Pancreas (tissue), 10 donors: ENCODE data around the gene ITGB8. TPM values are rescaled to one million over a fixed set of nuclear protein-coding genes. Genes with fewer than 3 reads are reported as not detected.

Experiments
- ATAC-seq, 4 donors: fragments of 200-7000 bp; cut with Tn5 transposase; one replicate each; pipeline versions ENCODE4 v1.8.0 to v1.9.1; 2020; ENCODE audit warnings: mild to moderate bottlenecking in 4 of 4, moderate library complexity in 4 of 4
- DNase-seq, 6 donors: peaks; one replicate each; pipeline ENCODE4 v3.0.0-alpha.2; 2020
- FAIRE-seq: peaks from 2 replicates; lab custom pipeline; 2012; peaks lifted over from hg19 to GRCh38; lab: Jason Lieb, UNC
- H3K27ac ChIP-seq, 4 donors: fragments of 200-600 bp; sonication (generic); 1 replicate in 3 of 4; 2 replicates in 1 of 4; pipeline versions ENCODE4 v1.5.0 to v1.8.0; 2020
- H3K27me3 ChIP-seq, 4 donors: fragments of 200-600 bp; one replicate each; pipeline ENCODE4 v1.8.0; 2021
- H3K36me3 ChIP-seq, 3 donors: fragments of 200-600 bp; sonication (generic) in 1 of 3; one replicate each; pipeline versions ENCODE4 v1.5.0 to v1.8.0; 2020 to 2021
- H3K4me1 ChIP-seq, 3 donors: fragments of 200-600 bp; one replicate each; pipeline ENCODE4 v1.8.0; 2021
- H3K4me3 ChIP-seq, 4 donors: fragments of 200-600 bp; sonication (generic) in 2 of 4; one replicate each; pipeline versions ENCODE4 v1.5.0 to v1.8.0; 2020 to 2021
- H3K9me3 ChIP-seq, 4 donors: fragments of 200-600 bp; one replicate each; pipeline ENCODE4 v1.8.0; 2021
- CTCF ChIP-seq, 4 donors: fragments of 200-600 bp; sonication (generic) in 3 of 4; IDR thresholded peaks; one replicate each; pipeline versions ENCODE4 v1.5.0 to v1.8.0; 2021; ENCODE audit warnings: antibody characterized with exemption in 4 of 4
- WGBS, 2 donors: extraction: QIAGEN DNeasy Blood & Tissue Kit; methylation state at CpG; one replicate each; pipeline ENCODE4 v1.1.7; 2013; 5-methylcytosine and 5-hydroxymethylcytosine counted together
- intact Hi-C, 3 donors: fragments of 100-400 bp; cut with DNase I; formaldehyde crosslinking; loops; one replicate each; pipeline versions ENCODE4 v1.11.1 to v1.14.2; 2022
- polyA plus RNA-seq, 2 donors: library from polyadenylated mRNA; stranded (reverse); fragments of 200-250 nt; gene quantifications; one replicate each; pipeline ENCODE4 v1.2.3, GENCODE V29; 2013
- total RNA-seq, 6 donors: library from RNA; stranded (reverse); fragmentation: NEBNext Ultra II Directional in 4 of 6; extraction: Animal tissue kit (Norgen Biotek cat#: 25700) in 4 of 6; gene quantifications; one replicate each; pipeline versions ENCODE4 v1.2.1 to v1.2.4, GENCODE V29; 2021 to 2023
- donor health status: healthy with polysubstance abuse.
- donor health status: DM: no; HTN: no; CAD: no; lungs with moderate emphysema.
- donor health status: DM: no; HTN: no; CAD: no.
- donor health status: control.
- donor health status: control.
- donor health status: Bipolar disorder and iron deficiency.
- donor health status: DM: yes; HTN: yes; CAD: no.
- donor health status: DM: no; HTN: no; CAD: no.
- donor health status: DM: no; HTN: no; CAD: no.
- donor health status: DM: yes; HTN: yes; CAD: no.

The ITGB8 gene
- total and polyA plus RNA-seq, 8 donors, result 3.9 to 39.8 (median 11.5) TPM

- WGBS, 2 donors, result 46 to 54% methylated on average over 4 of the region's 4 CpGs
- DNase-seq (no peak), FAIRE-seq (no peak), ATAC-seq (no peak)
- no peak for TF ChIP-seq CTCF (IDR thresholded peaks at IDR 0.05)
- H3K9me3 ChIP-seq, result no peaks in the 10 kb centered on the region
- H3K27me3 ChIP-seq, result no peaks in the 10 kb centered on the region
- no peaks in the 10 kb centered on the region for H3K4me1 ChIP-seq
- no peak overlapping the region for H3K27ac ChIP-seq
- no peak overlapping the region for H3K4me3 ChIP-seq
- H3K36me3 ChIP-seq, result no peaks in the 10 kb centered on the region
- intact Hi-C loops, result loop anchor here in 1 of 3 donors (10.0 kb wide), 1 partner anchor 562 kb away; no protein-coding TSS in a partner anchor
These were observed 14.0 kb upstream of the ITGB8 start for GRCh38 chr7:20316706-20317105.

- Histone ChIP-seq H3K4me1 (no peaks in the 10 kb centered on the region), H3K27me3 (no peaks in the 10 kb centered on the region), H3K27ac (no peak overlapping the region), H3K9me3 (no peaks in the 10 kb centered on the region), H3K36me3 (no peaks in the 10 kb centered on the region), H3K4me3 (no peak overlapping the region)
- no peak for DNase-seq
- ATAC-seq, result no peak
- no peak for TF ChIP-seq CTCF (IDR thresholded peaks at IDR 0.05)
- no peak for FAIRE-seq
- intact Hi-C loops, result loop anchor here in 1 of 3 donors (10.0 kb wide), 1 partner anchor 563 kb away; no protein-coding TSS in a partner anchor
These were observed 13.3 kb upstream of the ITGB8 start for GRCh38 chr7:20317413-20317812.

- Histone ChIP-seq H3K4me1 (no peaks in the 10 kb centered on the region), H3K27ac (no peak overlapping the region), H3K4me3 (no peak overlapping the region), H3K36me3 (no peaks in the 10 kb centered on the region), H3K27me3 (no peaks in the 10 kb centered on the region), H3K9me3 (no peaks in the 10 kb centered on the region)
- WGBS, 2 donors, result 63 to 70% methylated on average over 6 of the region's 6 CpGs
- intact Hi-C loops, result loop anchor here in 1 of 3 donors (10.0 kb wide), 1 partner anchor 564 kb away; no protein-coding TSS in a partner anchor
- DNase-seq, result no peak
- no peak for FAIRE-seq
- TF ChIP-seq CTCF (IDR thresholded peaks at IDR 0.05), result no peak
- no peak for ATAC-seq
These were observed 11.8 kb upstream of the ITGB8 start for GRCh38 chr7:20318933-20319332.

GRCh38 chr7:20320322-20320721 is 10.4 kb upstream of the ITGB8 start:
- 60 to 61% methylated on average over 3 of the region's 3 CpGs for WGBS, 2 donors
- no peak overlapping the region for H3K27ac ChIP-seq
- no peak for TF ChIP-seq CTCF (IDR thresholded peaks at IDR 0.05)
- no peaks in the 10 kb centered on the region for H3K36me3 ChIP-seq
- no peaks in the 10 kb centered on the region for H3K4me1 ChIP-seq
- DNase-seq (no peak), FAIRE-seq (no peak), ATAC-seq (no peak)
- intact Hi-C loops, result no loop called here
- no peaks in the 10 kb centered on the region for H3K9me3 ChIP-seq
- H3K4me3 ChIP-seq, result no peak overlapping the region
- H3K27me3 ChIP-seq, result no peaks in the 10 kb centered on the region

- intact Hi-C loops, result no loop called here
- no peak for FAIRE-seq
These were observed 9.9 kb upstream of the ITGB8 start for GRCh38 chr7:20320786-20321185.

More at GRCh38 chr7:20320786-20321185, 9.9 kb upstream of the ITGB8 start:
- DNase-seq (no peak), ATAC-seq (no peak)
- H3K4me1 ChIP-seq, result no peaks in the 10 kb centered on the region
- no peak for TF ChIP-seq CTCF (IDR thresholded peaks at IDR 0.05)
- H3K9me3 ChIP-seq, result no peaks in the 10 kb centered on the region
- no peak overlapping the region for H3K27ac ChIP-seq
- WGBS, 2 donors, result 83 to 87% methylated on average over 7 of the region's 7 CpGs
- H3K4me3 ChIP-seq, result no peak overlapping the region
- no peaks in the 10 kb centered on the region for H3K36me3 ChIP-seq
- no peaks in the 10 kb centered on the region for H3K27me3 ChIP-seq
